ENCODE data around the gene KCNJ12. TPM values are rescaled to one million over a fixed set of nuclear protein-coding genes. Genes with fewer than 3 reads are reported as not detected.
A peak's percentile ranks its signal among the peaks of the same experiment; 100 is the strongest.
"Not testable (repeated sequence)": the region's sequence is repeated elsewhere in the genome, so short reads cannot be mapped to it uniquely, and the experiment has no call there.

Gene KCNJ12
- total RNA-seq, 1 donor from 2014 or later: 3.1 TPM

GRCh38 chr17:21452377-21453143 lies 76.4 kb downstream of the KCNJ12 start:
- peak; percentile 74 for DNase-seq

GRCh38 chr17:21453144-21453898 lies 77.2 kb downstream of the KCNJ12 start:
- DNase-seq: no peak

- DNase-seq: not testable (repeated sequence)
These were observed 77.8 kb downstream of the KCNJ12 start for GRCh38 chr17:21454006-21454405.

GRCh38 chr17:21454441-21454840 lies 78.3 kb downstream of the KCNJ12 start:
- DNase-seq: no peak

- DNase-seq: no peak
These were observed 79.6 kb downstream of the KCNJ12 start for GRCh38 chr17:21455761-21456160.

- not testable (repeated sequence) for DNase-seq
These were observed 80.3 kb downstream of the KCNJ12 start for GRCh38 chr17:21456449-21456848.

- peak; percentile 23 for DNase-seq
These were observed 81.2 kb downstream of the KCNJ12 start for GRCh38 chr17:21457051-21458026.

- DNase-seq: no peak
These were observed 81.9 kb downstream of the KCNJ12 start for GRCh38 chr17:21458054-21458453.

GRCh38 chr17:21459536-21459935 lies 83.4 kb downstream of the KCNJ12 start:
- DNase-seq: no peak

GRCh38 chr17:21460358-21460757 lies 84.2 kb downstream of the KCNJ12 start:
- DNase-seq: no peak

- DNase-seq: no peak
These were observed 86.1 kb downstream of the KCNJ12 start for GRCh38 chr17:21462237-21462636.

- no peak for DNase-seq
These were observed 87.1 kb downstream of the KCNJ12 start for GRCh38 chr17:21463204-21463661.

- no peak for DNase-seq
These were observed 87.7 kb downstream of the KCNJ12 start for GRCh38 chr17:21463779-21464407.

GRCh38 chr17:21464611-21465021 lies 88.5 kb downstream of the KCNJ12 start:
- DNase-seq: no peak

GRCh38 chr17:21466550-21466949 lies 90.4 kb downstream of the KCNJ12 start:
- no peak for DNase-seq

- DNase-seq: no peak
These were observed 91.0 kb downstream of the KCNJ12 start for GRCh38 chr17:21467196-21467595.

GRCh38 chr17:21467739-21468490 lies 91.8 kb downstream of the KCNJ12 start:
- DNase-seq: no peak

All from skin of body (tissue), 2 donors.